CD4-positive, alpha-beta T cell treated with Interleukin-17A for 1 hour (primary cell): Measurements from ENCODE around the gene SLC27A4.

Experiments used
- DNase-seq: peaks from one replicate; pipeline ENCODE4 v3.0.0-alpha.2; 2020

Gene SLC27A4

GRCh38 chr9:128393145-128393775, 52.9 kb downstream of the SLC27A4 start:
- DNase-seq = no peak

- DNase-seq = no peak
Measured at GRCh38 chr9:128393970-128394369, 53.6 kb downstream of the SLC27A4 start.

DNA sequence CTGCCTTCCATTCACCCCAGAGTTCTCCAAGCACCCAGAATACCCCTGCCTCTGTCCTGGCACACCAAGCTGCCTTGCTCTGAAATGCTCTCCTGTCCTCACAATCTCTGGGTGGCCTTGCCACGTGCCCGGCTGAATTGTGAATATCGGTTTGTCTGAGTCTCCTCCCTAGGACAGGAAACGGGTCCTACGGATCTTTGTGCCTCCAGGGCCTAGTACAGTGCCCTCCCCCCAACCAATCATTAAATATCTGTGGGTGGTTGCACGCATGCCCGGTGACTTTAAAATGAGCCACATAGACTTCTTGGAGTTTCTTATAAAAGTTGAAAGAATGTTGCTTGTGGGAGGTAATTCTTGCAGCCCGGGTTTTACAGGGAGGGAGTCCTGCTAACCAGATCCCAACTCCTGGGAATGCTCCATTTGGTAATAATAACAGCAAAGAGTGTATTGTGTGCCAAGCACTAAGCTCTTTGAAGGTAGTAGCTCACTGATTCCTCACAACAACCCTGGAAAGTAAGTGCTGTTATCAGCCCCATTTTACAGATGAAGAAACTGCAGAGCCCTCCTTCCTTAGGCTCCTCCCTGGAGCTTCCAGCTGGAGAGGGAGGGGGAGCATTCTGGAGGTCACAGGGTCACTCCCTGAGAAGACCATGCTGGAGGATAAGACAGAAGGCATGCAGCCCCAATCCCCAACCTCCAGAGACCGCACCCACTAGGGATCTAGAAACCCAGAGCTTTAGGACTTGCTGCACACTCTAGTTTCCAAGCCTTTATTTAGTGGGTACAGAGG, 54.2 kb downstream of the SLC27A4 start:
- no peak for DNase-seq

GRCh38 chr9:128396970-128397613, 56.8 kb downstream of the SLC27A4 start:
- DNase-seq = no peak

DNA sequence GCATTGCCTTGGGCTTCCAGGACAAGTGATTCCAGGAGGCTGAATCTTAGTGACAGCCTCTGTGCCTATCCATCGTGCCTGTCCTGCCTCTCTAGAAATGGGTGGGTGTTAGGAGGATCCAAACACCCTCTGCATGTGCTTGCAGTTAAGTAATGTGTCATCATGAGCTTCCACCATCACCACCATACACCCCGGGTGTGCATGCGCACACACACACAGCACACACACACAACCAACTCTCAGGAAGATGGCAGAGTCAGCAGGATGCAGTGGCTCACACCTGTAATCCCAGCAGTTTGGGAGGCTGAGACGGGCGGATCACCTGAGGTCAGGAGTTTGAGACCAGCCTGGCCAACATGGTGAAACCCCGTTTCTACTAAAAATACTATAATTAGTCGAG, 57.5 kb downstream of the SLC27A4 start:
- DNase-seq = no peak

DNA sequence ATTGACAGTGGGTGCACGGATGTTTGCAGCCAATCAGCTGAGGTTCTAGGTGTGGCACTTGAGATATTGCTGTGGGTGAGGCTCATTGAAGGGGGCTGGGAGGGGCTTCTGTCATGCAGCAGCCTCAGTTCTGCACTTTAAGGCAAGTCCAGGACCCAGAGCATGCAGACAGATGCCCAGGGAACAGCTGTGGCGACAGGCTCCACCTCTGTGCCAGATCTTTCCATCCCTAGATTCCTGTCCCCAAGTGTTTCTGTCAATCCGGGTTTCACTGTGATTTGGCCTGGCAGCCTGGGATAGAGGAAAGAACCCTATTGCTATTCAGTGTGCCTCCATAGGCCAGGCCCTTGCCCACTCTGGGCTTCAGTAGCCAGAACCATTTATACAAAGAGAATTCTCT, 59.5 kb downstream of the SLC27A4 start:
- DNase-seq = no peak

DNA sequence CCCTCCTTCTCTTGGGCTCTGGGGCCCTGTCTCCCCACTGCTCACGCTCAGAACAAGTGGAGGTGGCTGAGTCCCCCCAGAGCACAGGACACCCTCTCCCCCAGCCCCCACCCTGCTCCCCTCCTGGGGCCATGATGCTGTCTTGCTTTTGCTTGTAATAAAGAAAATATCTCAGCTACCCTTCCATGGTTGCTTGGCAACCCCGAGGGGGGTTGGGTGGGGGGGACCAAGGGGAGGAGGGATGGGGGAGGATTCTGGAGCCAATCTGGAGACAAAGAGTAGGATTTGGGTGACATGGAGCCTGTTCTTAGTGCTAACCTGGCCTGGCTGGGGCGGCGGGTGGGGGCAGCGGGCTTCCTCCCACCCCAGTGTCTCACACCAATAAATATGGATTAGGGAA, 64.2 kb downstream of the SLC27A4 start:
- no peak for DNase-seq

DNA sequence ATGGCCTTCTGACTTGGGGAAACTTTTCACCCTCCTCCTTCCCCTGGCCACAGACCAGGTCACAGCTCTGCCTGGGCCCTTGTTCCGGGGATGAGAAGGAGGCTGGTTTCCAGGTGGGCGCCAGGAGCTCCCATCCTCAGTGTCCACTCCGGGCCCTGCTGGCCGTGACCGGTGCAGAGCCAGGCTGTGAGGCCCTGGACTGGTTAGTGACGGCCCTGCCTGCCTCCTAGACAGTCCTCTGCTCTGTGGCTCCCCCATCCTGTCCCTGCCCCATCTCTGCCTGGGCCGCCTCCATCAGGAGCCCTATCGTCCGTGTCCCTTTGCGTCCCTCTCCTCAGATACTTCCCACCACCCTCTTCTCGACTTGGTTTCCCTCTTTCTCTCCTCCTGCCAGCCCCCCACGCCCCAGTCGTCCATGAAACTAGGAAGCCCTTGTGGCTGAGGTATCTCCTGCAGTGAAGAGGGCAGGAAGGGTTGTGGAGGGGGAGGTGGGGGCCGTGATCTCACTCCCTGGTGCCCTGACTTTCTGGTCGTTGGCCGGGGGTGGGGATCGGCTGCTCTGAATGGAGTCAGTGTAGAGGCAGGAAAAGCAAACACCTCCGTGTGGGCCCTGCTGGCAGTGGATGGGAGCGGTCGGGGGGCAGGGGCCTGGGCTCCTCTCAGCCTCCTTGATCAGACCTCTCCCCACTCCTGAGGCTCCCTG, 64.9 kb downstream of the SLC27A4 start:
- DNase-seq = no peak

- no peak for DNase-seq
Measured at GRCh38 chr9:128405780-128406171, 65.4 kb downstream of the SLC27A4 start.

- DNase-seq = no peak
Measured at GRCh38 chr9:128406848-128407391, 66.6 kb downstream of the SLC27A4 start.

- DNase-seq = no peak
Measured at GRCh38 chr9:128408963-128409431, 68.7 kb downstream of the SLC27A4 start.

DNA sequence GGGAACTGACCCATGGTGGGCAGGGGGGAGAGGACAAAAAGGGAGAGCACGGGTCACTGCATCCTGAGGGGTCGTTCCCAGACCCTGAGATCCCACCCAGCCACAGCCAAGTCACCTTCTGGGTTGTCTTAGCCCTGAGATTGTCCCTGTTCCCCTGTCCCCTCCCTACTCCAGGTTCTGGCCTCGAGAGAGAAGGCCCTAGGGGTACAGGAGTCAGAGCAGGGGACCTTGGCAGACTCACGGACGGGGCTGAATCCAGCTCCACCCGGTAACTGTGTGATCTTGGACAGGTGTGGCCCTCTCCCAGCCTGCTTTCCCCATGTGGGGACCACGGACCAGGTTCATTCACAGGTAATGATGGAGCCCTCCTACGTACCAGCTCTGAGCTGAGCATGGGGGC, 69.1 kb downstream of the SLC27A4 start:
- DNase-seq = no peak

GRCh38 chr9:128409978-128410377, 69.7 kb downstream of the SLC27A4 start:
- no peak for DNase-seq
